GM18858 (cell line): ENCODE results near the gene NLRP13.
"Not testable (repeated sequence)": the region's sequence is repeated elsewhere in the genome, so short reads cannot be mapped to it uniquely, and the experiment has no call there.

ENCODE experiments used
- ATAC-seq: cut with Tn5 transposase; IDR thresholded peaks from one replicate; pipeline ENCODE4 v1.9.1; 2021; ENCODE audit not compliant: unreplicated experiment

The NLRP13 gene, protein sequence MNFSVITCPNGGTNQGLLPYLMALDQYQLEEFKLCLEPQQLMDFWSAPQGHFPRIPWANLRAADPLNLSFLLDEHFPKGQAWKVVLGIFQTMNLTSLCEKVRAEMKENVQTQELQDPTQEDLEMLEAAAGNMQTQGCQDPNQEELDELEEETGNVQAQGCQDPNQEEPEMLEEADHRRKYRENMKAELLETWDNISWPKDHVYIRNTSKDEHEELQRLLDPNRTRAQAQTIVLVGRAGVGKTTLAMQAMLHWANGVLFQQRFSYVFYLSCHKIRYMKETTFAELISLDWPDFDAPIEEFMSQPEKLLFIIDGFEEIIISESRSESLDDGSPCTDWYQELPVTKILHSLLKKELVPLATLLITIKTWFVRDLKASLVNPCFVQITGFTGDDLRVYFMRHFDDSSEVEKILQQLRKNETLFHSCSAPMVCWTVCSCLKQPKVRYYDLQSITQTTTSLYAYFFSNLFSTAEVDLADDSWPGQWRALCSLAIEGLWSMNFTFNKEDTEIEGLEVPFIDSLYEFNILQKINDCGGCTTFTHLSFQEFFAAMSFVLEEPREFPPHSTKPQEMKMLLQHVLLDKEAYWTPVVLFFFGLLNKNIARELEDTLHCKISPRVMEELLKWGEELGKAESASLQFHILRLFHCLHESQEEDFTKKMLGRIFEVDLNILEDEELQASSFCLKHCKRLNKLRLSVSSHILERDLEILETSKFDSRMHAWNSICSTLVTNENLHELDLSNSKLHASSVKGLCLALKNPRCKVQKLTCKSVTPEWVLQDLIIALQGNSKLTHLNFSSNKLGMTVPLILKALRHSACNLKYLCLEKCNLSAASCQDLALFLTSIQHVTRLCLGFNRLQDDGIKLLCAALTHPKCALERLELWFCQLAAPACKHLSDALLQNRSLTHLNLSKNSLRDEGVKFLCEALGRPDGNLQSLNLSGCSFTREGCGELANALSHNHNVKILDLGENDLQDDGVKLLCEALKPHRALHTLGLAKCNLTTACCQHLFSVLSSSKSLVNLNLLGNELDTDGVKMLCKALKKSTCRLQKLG

GRCh38 chr19:55931936-55932386 lies at the start of gene NLRP13:
Gene NLRP13 (minus strand): TSS chr19:55932336. CDS start chr19:55932311, 25 bp downstream.
- no peak for ATAC-seq

DNA sequence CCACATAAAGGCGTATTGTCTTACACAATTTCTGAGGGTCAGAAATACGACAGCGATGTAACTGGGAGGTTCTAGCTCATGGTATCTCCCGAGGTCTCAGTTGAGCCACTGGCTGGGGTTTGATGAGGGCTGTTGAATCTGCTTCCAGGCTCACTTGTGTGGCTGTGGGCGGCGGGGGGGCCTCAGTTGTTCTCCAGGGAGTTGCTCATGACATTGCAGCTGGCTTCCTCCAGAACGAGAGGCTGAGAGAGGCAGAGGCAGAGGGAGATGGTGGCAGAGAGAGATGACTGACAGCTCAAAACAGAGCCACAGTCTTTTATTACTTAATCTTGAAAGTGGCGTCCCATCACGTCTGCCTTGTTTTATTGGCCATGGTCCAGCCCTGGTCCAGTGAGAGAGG lies 48.3 kb upstream of the NLRP13 start:
- ATAC-seq, result no peak

DNA sequence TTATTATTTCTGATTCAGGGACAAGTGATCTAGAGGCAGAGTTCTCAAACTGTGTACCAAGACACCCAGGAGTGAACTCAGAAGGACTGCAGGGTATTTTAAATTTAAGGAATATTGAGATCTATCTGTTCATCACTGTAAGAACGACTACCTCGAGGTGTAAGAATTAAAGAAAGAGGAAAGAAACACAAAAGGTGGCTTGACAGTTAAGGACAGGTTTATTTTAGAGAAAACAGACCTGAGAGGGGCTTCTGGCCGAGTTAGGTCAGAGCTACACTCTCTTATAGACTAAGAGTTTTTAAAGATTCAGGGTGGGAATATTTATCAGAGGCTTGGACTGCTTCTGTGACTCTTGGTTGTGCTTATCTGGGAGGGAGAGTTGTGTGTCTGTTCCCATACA lies 41.8 kb upstream of the NLRP13 start:
- no peak for ATAC-seq

GRCh38 chr19:55962186-55962585 lies 30.1 kb upstream of the NLRP13 start:
- no peak for ATAC-seq

- no peak for ATAC-seq
Observed at GRCh38 chr19:55959996-55960675, 28.0 kb upstream of the NLRP13 start.

GRCh38 chr19:55958356-55958755 lies 26.2 kb upstream of the NLRP13 start:
- ATAC-seq, result no peak

GRCh38 chr19:55956431-55956830 lies 24.3 kb upstream of the NLRP13 start:
- ATAC-seq, result no peak

DNA sequence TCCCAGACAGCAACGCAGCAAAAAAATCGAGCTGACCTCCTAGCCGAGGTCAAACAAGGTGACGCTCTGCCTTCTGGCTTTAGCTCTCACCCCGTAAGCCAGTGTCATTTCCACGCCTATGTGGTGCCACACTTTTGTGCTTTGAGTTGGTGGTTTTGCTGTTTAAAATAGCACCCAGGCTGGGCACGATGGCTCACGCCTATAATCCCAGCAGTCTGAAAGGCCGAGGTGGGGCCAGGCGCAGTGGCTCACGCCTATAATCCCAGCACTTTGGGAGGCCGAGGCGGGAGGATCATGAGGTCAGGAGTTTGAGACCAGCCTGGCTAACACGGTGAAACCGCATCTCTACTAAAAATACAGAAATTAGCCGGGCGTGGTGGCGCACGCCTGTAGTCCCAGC lies 18.4 kb upstream of the NLRP13 start:
- not testable (repeated sequence) for ATAC-seq

DNA sequence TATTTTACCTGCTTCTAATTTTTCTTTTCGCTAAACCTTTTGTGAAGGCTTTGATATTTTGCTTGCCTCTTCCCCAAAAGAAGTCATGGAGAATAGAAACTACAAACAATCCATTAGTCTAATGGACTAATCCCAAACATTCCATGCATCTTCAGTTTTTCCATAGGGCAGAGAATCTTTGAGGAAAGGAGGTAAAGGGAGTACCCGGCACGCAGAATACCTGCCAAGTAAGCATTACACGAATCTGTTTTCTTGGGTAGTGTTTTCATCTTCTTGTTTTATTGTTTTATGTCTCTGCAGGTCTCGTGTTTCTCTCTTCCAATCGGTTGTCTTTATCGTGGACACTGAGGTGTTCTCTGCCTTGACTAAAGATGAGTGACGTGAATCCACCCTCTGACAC lies 15.4 kb upstream of the NLRP13 start, which contains the start of gene NLRP8:
NLRP8 (plus strand) TSS at position 301 of the 400 bp plus-strand sequence.
- ATAC-seq, result no peak

DNA sequence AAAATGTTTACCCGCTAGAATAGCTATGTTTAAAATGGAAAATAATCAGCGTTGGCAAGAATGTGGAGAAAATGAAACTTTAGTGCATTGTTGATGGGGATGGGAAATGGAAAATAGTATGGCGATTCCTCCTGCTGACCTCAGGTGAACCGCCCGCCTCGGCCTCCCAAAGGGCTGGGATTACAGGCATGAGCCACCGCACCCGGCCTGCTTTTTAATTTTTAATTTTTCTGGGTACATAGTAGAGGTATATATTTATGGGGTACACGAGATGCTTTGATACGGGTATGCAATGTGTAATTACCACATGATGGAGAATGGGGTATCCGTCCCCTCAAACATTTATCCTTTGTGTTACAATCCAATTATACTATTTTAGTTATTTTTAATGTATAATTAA lies 8.2 kb upstream of the NLRP13 start:
- ATAC-seq, result no peak

DNA sequence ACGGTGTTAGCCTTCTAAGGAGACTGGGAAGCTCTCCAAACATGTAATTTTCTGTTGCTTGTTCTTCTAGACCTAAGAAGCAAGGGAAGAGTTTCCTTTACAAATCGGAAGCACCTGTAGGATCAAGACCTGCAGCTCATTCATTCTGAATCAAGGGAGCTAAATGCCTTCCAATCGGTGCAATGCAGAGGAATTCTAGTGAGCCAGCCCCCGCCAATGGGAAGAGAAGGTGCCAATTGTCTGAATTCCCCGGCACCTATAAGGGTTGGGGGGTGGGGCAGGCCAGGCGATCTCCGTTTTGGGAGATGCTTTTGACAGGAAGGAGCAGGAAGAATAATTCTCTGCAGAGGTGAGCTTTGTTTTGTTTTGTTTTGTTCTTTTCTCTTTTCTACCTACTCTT lies 7.1 kb upstream of the NLRP13 start:
- no peak for ATAC-seq

DNA sequence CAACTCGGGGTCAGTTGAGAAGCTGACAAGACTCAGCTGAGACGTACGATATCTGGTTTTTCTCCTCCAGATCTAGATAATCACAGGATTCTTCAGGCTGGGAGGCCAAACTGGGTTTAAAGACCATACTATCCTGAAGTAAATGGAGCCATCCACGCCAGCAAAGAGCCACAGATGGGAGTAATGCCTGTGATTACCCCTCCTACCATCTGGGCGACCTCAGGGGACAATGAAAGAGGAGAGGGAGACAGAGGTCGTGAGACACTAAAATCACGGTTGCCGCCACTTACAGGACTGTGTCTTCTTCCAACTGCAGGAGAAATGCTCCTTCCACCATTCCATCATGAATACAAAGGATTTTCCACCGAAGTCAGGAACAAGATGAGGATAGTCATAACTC lies 3.1 kb upstream of the NLRP13 start:
- ATAC-seq, result no peak

- ATAC-seq, result no peak
Observed at GRCh38 chr19:55930996-55931515, 1.1 kb downstream of the NLRP13 start.

GRCh38 chr19:55929258-55929657 lies 2.9 kb downstream of the NLRP13 start:
- ATAC-seq, result not testable (repeated sequence)

GRCh38 chr19:55927991-55928390 lies 4.1 kb downstream of the NLRP13 start:
- ATAC-seq, result no peak

GRCh38 chr19:55923556-55923955 lies 8.6 kb downstream of the NLRP13 start:
- no peak for ATAC-seq

DNA sequence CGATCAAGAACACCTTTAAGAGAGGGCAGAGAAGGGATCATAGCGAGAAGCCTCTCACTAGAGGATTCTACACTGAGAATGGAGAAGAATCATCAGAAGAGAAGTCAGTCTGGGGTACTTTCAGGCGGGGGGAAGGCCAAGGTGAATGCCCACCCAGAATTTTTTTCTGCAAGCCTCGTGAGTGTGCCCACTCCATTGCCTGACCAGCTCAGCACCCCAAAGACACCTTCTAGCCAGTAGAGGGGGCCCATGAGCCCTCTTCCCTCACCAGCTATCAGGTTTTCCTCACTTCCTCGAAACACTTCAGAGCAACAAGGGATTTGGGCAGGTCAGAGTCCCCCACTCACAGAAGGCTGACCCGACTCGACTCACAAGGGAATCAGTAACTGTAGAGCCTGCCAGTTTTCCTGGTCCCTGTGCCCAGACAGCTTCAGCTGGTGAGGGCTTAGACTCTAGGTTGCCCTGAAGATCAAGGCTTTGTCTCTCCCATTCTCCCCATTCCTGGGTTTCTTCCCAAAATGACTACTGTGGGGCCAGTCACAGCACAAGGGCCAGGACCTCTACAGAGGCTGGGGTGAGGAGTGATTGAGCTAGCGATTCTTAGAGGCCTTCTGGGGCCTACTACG lies 18.4 kb downstream of the NLRP13 start:
- no peak for ATAC-seq

- no peak for ATAC-seq
Observed at GRCh38 chr19:55912916-55913315, 19.2 kb downstream of the NLRP13 start.

DNA sequence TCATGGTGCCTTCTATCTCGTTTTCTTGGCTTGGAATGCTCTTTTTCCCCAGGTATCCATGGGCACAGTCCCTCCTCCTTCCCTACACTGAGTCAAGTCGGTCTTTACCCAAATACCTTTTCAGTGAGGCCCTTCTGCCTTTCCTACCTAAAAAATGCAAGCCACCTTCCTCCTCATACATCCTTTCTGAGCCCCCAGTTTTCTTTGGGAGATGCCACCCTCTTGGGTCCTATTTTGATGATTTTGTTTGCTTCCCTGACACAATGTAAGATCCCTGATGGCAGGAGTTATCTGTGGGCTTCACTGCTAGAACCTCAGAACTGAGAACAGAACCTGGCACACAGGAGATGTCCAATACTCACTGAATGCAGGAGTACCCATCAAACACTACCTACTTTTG lies 22.3 kb downstream of the NLRP13 start:
- no peak for ATAC-seq

DNA sequence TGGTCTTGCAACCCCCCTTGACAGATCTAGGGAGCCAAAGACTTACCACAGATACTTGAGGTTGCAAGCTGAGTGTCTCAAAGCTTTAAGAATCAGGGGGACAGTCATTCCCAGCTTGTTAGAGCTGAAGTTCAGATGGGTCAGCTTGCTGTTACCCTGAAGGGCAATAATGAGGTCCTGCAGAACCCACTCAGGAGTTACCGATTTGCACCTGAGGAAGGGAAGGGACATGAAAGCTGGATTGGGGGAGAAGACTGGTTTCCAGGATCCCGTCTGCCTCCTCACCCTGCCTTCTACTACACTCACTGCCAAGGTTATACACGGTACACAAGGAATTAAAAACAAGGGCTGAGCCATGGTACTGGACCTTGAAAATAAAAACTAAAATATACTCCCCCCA lies 24.4 kb downstream of the NLRP13 start:
- ATAC-seq, result no peak
